ENCODE measurements around the gene ZNF488.

ZNF488 gene

GRCh38 chr10:47406870-47407691 lies 23.0 kb upstream of the ZNF488 start:
- H3K36me3 ChIP-seq (ENCODE audit: control insufficient read depth, insufficient read depth, low read length), result no peaks in the 10 kb centered on the region
- no peak overlapping the region for H3K4me3 ChIP-seq (ENCODE audit: low read length)
- H3K4me1 ChIP-seq (ENCODE audit: control insufficient read depth, insufficient read depth, low read length), result peaks cover 41% of the 10 kb centered on the region
- no peak overlapping the region for H3K9ac ChIP-seq (ENCODE audit: low read length)
- no peaks in the 10 kb centered on the region for H3K9me3 ChIP-seq (ENCODE audit: control insufficient read depth, low read length)
- H3K27me3 ChIP-seq (ENCODE audit: control insufficient read depth, insufficient read depth, low read length), result no peaks in the 10 kb centered on the region

- Histone ChIP-seq H3K9me3 (ENCODE audit: control insufficient read depth, low read length) (no peaks in the 10 kb centered on the region), H3K4me3 (ENCODE audit: low read length) (no peak overlapping the region), H3K36me3 (ENCODE audit: control insufficient read depth, insufficient read depth, low read length) (no peaks in the 10 kb centered on the region), H3K4me1 (ENCODE audit: control insufficient read depth, insufficient read depth, low read length) (peaks cover 41% of the 10 kb centered on the region), H3K27me3 (ENCODE audit: control insufficient read depth, insufficient read depth, low read length) (no peaks in the 10 kb centered on the region), H3K9ac (ENCODE audit: low read length) (no peak overlapping the region)
Measured at GRCh38 chr10:47406548-47406869, 22.4 kb upstream of the ZNF488 start.

GRCh38 chr10:47405857-47406547 lies 21.9 kb upstream of the ZNF488 start:
- Histone ChIP-seq H3K9ac (ENCODE audit: low read length) (no peak overlapping the region), H3K27me3 (ENCODE audit: control insufficient read depth, insufficient read depth, low read length) (no peaks in the 10 kb centered on the region), H3K9me3 (ENCODE audit: control insufficient read depth, low read length) (no peaks in the 10 kb centered on the region), H3K4me1 (ENCODE audit: control insufficient read depth, insufficient read depth, low read length) (peaks cover 41% of the 10 kb centered on the region), H3K4me3 (ENCODE audit: low read length) (no peak overlapping the region), H3K36me3 (ENCODE audit: control insufficient read depth, insufficient read depth, low read length) (no peaks in the 10 kb centered on the region)

GRCh38 chr10:47404937-47405336 lies 20.8 kb upstream of the ZNF488 start:
- Histone ChIP-seq H3K4me3 (ENCODE audit: low read length) (no peak overlapping the region), H3K27me3 (ENCODE audit: control insufficient read depth, insufficient read depth, low read length) (no peaks in the 10 kb centered on the region), H3K9me3 (ENCODE audit: control insufficient read depth, low read length) (no peaks in the 10 kb centered on the region), H3K36me3 (ENCODE audit: control insufficient read depth, insufficient read depth, low read length) (no peaks in the 10 kb centered on the region), H3K4me1 (ENCODE audit: control insufficient read depth, insufficient read depth, low read length) (peaks cover 41% of the 10 kb centered on the region), H3K9ac (ENCODE audit: low read length) (no peak overlapping the region)

- no peak overlapping the region for H3K9ac ChIP-seq (ENCODE audit: low read length)
- no peak overlapping the region for H3K4me3 ChIP-seq (ENCODE audit: low read length)
- peaks cover 41% of the 10 kb centered on the region for H3K4me1 ChIP-seq (ENCODE audit: control insufficient read depth, insufficient read depth, low read length)
Measured at GRCh38 chr10:47404446-47404845, 20.4 kb upstream of the ZNF488 start.

GRCh38 chr10:47403446-47404318 lies 19.6 kb upstream of the ZNF488 start:
- H3K4me1 ChIP-seq (ENCODE audit: control insufficient read depth, insufficient read depth, low read length), result peaks cover 41% of the 10 kb centered on the region
- H3K9me3 ChIP-seq (ENCODE audit: control insufficient read depth, low read length), result no peaks in the 10 kb centered on the region
- no peaks in the 10 kb centered on the region for H3K27me3 ChIP-seq (ENCODE audit: control insufficient read depth, insufficient read depth, low read length)
- H3K9ac ChIP-seq (ENCODE audit: low read length), result no peak overlapping the region
- no peaks in the 10 kb centered on the region for H3K36me3 ChIP-seq (ENCODE audit: control insufficient read depth, insufficient read depth, low read length)
- no peak overlapping the region for H3K4me3 ChIP-seq (ENCODE audit: low read length)

More at GRCh38 chr10:47404446-47404845, 20.4 kb upstream of the ZNF488 start:
- Histone ChIP-seq H3K27me3 (ENCODE audit: control insufficient read depth, insufficient read depth, low read length) (no peaks in the 10 kb centered on the region), H3K9me3 (ENCODE audit: control insufficient read depth, low read length) (no peaks in the 10 kb centered on the region), H3K36me3 (ENCODE audit: control insufficient read depth, insufficient read depth, low read length) (no peaks in the 10 kb centered on the region)

- Histone ChIP-seq H3K9ac (ENCODE audit: low read length) (no peak overlapping the region), H3K4me1 (ENCODE audit: control insufficient read depth, insufficient read depth, low read length) (peaks cover 40% of the 10 kb centered on the region), H3K4me3 (ENCODE audit: low read length) (no peak overlapping the region), H3K36me3 (ENCODE audit: control insufficient read depth, insufficient read depth, low read length) (no peaks in the 10 kb centered on the region), H3K9me3 (ENCODE audit: control insufficient read depth, low read length) (no peaks in the 10 kb centered on the region), H3K27me3 (ENCODE audit: control insufficient read depth, insufficient read depth, low read length) (no peaks in the 10 kb centered on the region)
Measured at GRCh38 chr10:47402641-47403301, 18.7 kb upstream of the ZNF488 start.

GRCh38 chr10:47401874-47402640 lies 18.0 kb upstream of the ZNF488 start:
- Histone ChIP-seq H3K9me3 (ENCODE audit: control insufficient read depth, low read length) (no peaks in the 10 kb centered on the region), H3K36me3 (ENCODE audit: control insufficient read depth, insufficient read depth, low read length) (no peaks in the 10 kb centered on the region), H3K27me3 (ENCODE audit: control insufficient read depth, insufficient read depth, low read length) (no peaks in the 10 kb centered on the region), H3K4me3 (ENCODE audit: low read length) (no peak overlapping the region), H3K9ac (ENCODE audit: low read length) (no peak overlapping the region), H3K4me1 (ENCODE audit: control insufficient read depth, insufficient read depth, low read length) (peaks cover 33% of the 10 kb centered on the region)

GRCh38 chr10:47401210-47401609 lies 17.1 kb upstream of the ZNF488 start:
- Histone ChIP-seq H3K4me1 (ENCODE audit: control insufficient read depth, insufficient read depth, low read length) (peaks cover 27% of the 10 kb centered on the region), H3K9ac (ENCODE audit: low read length) (no peak overlapping the region), H3K9me3 (ENCODE audit: control insufficient read depth, low read length) (no peaks in the 10 kb centered on the region), H3K36me3 (ENCODE audit: control insufficient read depth, insufficient read depth, low read length) (no peaks in the 10 kb centered on the region), H3K4me3 (ENCODE audit: low read length) (no peak overlapping the region), H3K27me3 (ENCODE audit: control insufficient read depth, insufficient read depth, low read length) (no peaks in the 10 kb centered on the region)

GRCh38 chr10:47400786-47401185 lies 16.7 kb upstream of the ZNF488 start:
- H3K9me3 ChIP-seq (ENCODE audit: control insufficient read depth, low read length), result no peaks in the 10 kb centered on the region
- H3K9ac ChIP-seq (ENCODE audit: low read length), result no peak overlapping the region
- H3K36me3 ChIP-seq (ENCODE audit: control insufficient read depth, insufficient read depth, low read length), result no peaks in the 10 kb centered on the region
- H3K4me1 ChIP-seq (ENCODE audit: control insufficient read depth, insufficient read depth, low read length), result peaks cover 23% of the 10 kb centered on the region
- H3K4me3 ChIP-seq (ENCODE audit: low read length), result no peak overlapping the region
- no peaks in the 10 kb centered on the region for H3K27me3 ChIP-seq (ENCODE audit: control insufficient read depth, insufficient read depth, low read length)

- Histone ChIP-seq H3K27me3 (ENCODE audit: control insufficient read depth, insufficient read depth, low read length) (no peaks in the 10 kb centered on the region), H3K9me3 (ENCODE audit: control insufficient read depth, low read length) (no peaks in the 10 kb centered on the region), H3K4me1 (ENCODE audit: control insufficient read depth, insufficient read depth, low read length) (peaks cover 18% of the 10 kb centered on the region), H3K4me3 (ENCODE audit: low read length) (no peak overlapping the region), H3K9ac (ENCODE audit: low read length) (no peak overlapping the region), H3K36me3 (ENCODE audit: control insufficient read depth, insufficient read depth, low read length) (no peaks in the 10 kb centered on the region)
Measured at GRCh38 chr10:47400251-47400650, 16.2 kb upstream of the ZNF488 start.

Data from mucosa of stomach (tissue), 1 donor.